HEK293T (cell line): ENCODE data around the gene JAM2.

Source experiments
- CTCF ChIA-PET: fragments of 350-600 bp; formaldehyde crosslinking; extraction: SDS; loops from one replicate; lab custom pipeline; 2021; ENCODE audit warnings: antibody characterized with exemption, inconsistent platforms; lab: Yijun Ruan, JAX
- POLR2A ChIA-PET: fragments of 350-600 bp; formaldehyde crosslinking; extraction: SDS; loops from one replicate; lab custom pipeline; 2020; ENCODE audit warnings: antibody characterized with exemption, inconsistent platforms; lab: Yijun Ruan, JAX
- DNase-seq: peaks from one replicate; pipeline ENCODE4 v3.0.0; 2012; ENCODE audit warnings: mixed read lengths; ENCODE audit errors: extremely low spot score
- ARNT ChIP-seq: fragments of 450-650 bp; IDR thresholded peaks from 2 replicates; pipeline ENCODE4 v1.6.1; 2017; ENCODE audit warnings: mild to moderate bottlenecking
- BHLHE40 ChIP-seq: fragments of 450-650 bp; IDR thresholded peaks from 2 replicates; pipeline ENCODE4 v1.6.1; 2016; ENCODE audit warnings: mild to moderate bottlenecking, moderate library complexity, borderline replicate concordance
- CTBP1 ChIP-seq: fragments of 450-650 bp; IDR thresholded peaks from 2 replicates; pipeline ENCODE4 v1.6.1; 2016; ENCODE audit warnings: borderline replicate concordance
- ELF4 ChIP-seq: fragments of 450-650 bp; IDR thresholded peaks from 2 replicates; pipeline ENCODE4 v1.6.1; 2017; ENCODE audit warnings: antibody characterized with exemption
- FOXA1 ChIP-seq: fragments of 450-650 bp; IDR thresholded peaks from 2 replicates; pipeline ENCODE4 v1.6.1; 2016; ENCODE audit warnings: mild to moderate bottlenecking
- FOXK2 ChIP-seq: fragments of 450-650 bp; IDR thresholded peaks from 2 replicates; pipeline ENCODE4 v1.6.1; 2016; ENCODE audit warnings: mild to moderate bottlenecking
- FOXM1 ChIP-seq: fragments of 450-650 bp; IDR thresholded peaks from 2 replicates; pipeline ENCODE4 v1.6.1; 2017; ENCODE audit warnings: mild to moderate bottlenecking, borderline replicate concordance
- HDGF ChIP-seq: fragments of 450-650 bp; IDR thresholded peaks from 2 replicates; pipeline ENCODE4 v1.6.1; 2017; ENCODE audit warnings: antibody characterized with exemption, borderline replicate concordance
- L3MBTL2 ChIP-seq: fragments of 450-650 bp; conservative IDR thresholded peaks from 2 replicates; pipeline ENCODE4 v1.6.1; 2016; ENCODE audit warnings: mild to moderate bottlenecking
- LEF1 ChIP-seq: fragments of 450-650 bp; IDR thresholded peaks from 2 replicates; pipeline ENCODE4 v1.6.1; 2017; ENCODE audit warnings: mild to moderate bottlenecking, borderline replicate concordance
- NFRKB ChIP-seq: fragments of 450-650 bp; IDR thresholded peaks from 2 replicates; pipeline ENCODE4 v1.6.1; 2016; ENCODE audit warnings: mild to moderate bottlenecking, moderate library complexity
- PKNOX1 ChIP-seq: fragments of 450-650 bp; IDR thresholded peaks from 2 replicates; pipeline ENCODE4 v1.6.1; 2016
- SP1 ChIP-seq: fragments of 450-650 bp; IDR thresholded peaks from 2 replicates; pipeline ENCODE4 v1.6.1; 2017
- SUZ12 ChIP-seq: fragments of 450-650 bp; IDR thresholded peaks from 2 replicates; pipeline ENCODE4 v1.6.1; 2016; ENCODE audit warnings: mild to moderate bottlenecking
- TARDBP ChIP-seq: fragments of 450-650 bp; IDR thresholded peaks from 2 replicates; pipeline ENCODE4 v1.6.1; 2016
- ZNF384 ChIP-seq: fragments of 450-650 bp; IDR thresholded peaks from 2 replicates; pipeline ENCODE4 v1.6.1; 2016

JAM2 gene

DNA sequence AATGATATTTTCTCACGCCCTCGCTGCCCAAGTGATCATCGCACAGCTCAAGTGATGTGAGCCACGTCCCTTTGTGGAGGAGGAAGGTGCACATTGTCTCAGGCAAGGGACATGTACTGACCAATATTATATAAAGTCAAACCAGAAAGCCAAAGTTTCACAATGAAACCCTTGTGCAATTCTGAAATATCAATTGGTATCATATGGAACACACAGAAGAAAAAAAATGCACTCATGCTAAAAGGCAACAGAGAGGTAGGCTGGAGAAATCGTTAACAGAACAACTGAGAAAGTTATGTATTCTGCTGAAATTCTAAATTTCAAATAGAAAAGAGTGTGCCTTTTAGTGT, 1.9 kb downstream of the JAM2 start:
- CTCF ChIA-PET: no interaction called here
- TF ChIP-seq FOXM1: no peak
- no peak for TF ChIP-seq TARDBP
- no peak for TF ChIP-seq ARNT
- no peak for TF ChIP-seq ELF4
- TF ChIP-seq LEF1: no peak
- no peak for TF ChIP-seq HDGF
- TF ChIP-seq PKNOX1: no peak
- TF ChIP-seq SUZ12: no peak
- no peak for TF ChIP-seq SP1
- no peak for TF ChIP-seq NFRKB
- TF ChIP-seq ZNF384: no peak
- no peak for TF ChIP-seq BHLHE40
- no peak for TF ChIP-seq FOXK2
- no peak for TF ChIP-seq FOXA1
- TF ChIP-seq L3MBTL2: no peak
- no peak for TF ChIP-seq CTBP1
- no peak for DNase-seq
- POLR2A ChIA-PET: interaction anchor here (0.8 to 1.3 kb wide), 3 partner anchors 9 to 19 kb away, joined by 3 to 4 read pairs (median 3); no protein-coding TSS in a partner anchor

GRCh38 chr21:25643486-25643885, 4.4 kb downstream of the JAM2 start:
- ChIA-PET POLR2A (no interaction called here), CTCF (no interaction called here)
- no peak for TF ChIP-seq ARNT
- TF ChIP-seq ZNF384: no peak
- no peak for TF ChIP-seq TARDBP
- TF ChIP-seq PKNOX1: no peak
- no peak for TF ChIP-seq FOXA1
- TF ChIP-seq BHLHE40: no peak
- TF ChIP-seq FOXM1: no peak
- no peak for TF ChIP-seq CTBP1
- no peak for TF ChIP-seq FOXK2
- no peak for TF ChIP-seq NFRKB
- TF ChIP-seq SP1: no peak
- TF ChIP-seq L3MBTL2: no peak
- no peak for TF ChIP-seq LEF1
- TF ChIP-seq HDGF: no peak
- TF ChIP-seq ELF4: no peak
- TF ChIP-seq SUZ12: no peak
- DNase-seq: no peak

DNA sequence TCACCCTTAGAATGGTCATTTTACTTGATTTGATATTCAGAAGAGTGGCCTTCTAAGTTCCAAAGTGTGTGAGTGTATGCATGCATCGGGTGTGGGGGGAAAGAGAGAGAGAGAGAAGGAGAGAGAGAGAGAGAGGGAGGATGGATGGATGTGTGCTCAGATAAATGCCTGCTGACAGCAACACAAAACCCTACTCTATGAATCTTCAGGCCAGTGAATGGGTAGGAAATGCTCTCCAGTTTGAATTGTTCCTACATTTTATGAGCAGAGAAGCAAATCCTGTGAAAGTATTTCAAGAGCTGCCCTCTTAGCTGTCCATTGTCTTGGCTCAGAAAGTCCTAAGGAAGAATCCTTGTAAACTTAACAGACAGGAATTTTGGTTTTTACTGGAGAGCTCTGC, 7.4 kb downstream of the JAM2 start:
- DNase-seq: no peak
- ChIA-PET POLR2A (no interaction called here), CTCF (no interaction called here)
- TF ChIP-seq BHLHE40: no peak

GRCh38 chr21:25647647-25648046, 8.6 kb downstream of the JAM2 start:
- ChIA-PET POLR2A (no interaction called here), CTCF (no interaction called here)
- DNase-seq: no peak
- TF ChIP-seq ZNF384 (no peak), PKNOX1 (no peak), L3MBTL2 (no peak), BHLHE40 (no peak), LEF1 (no peak), ELF4 (no peak), TARDBP (no peak), NFRKB (no peak), ARNT (no peak), SP1 (no peak), FOXA1 (no peak), SUZ12 (no peak), FOXK2 (no peak), CTBP1 (no peak)

DNA sequence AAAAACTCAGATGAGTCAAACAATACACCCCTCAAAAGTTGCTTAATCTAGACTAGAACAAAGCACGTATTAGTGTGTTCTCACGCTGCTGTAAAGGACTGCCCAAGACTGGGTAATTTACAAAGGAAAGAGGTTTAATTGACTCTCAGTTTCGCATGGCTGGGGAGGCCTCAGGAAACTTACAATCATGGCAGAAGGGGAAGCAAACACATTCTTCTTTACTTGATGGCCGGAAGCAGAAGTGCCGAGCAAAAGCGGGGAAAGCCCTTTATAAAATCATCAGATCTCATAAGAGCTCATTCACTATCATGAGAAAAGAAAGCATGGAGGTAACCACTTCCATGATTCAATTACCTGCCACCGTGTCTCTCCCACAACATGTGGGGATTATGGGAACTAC, 10.1 kb downstream of the JAM2 start:
- no peak for TF ChIP-seq NFRKB
- TF ChIP-seq SP1: no peak
- no peak for TF ChIP-seq LEF1
- no peak for TF ChIP-seq BHLHE40
- TF ChIP-seq ARNT: no peak
- no peak for TF ChIP-seq ZNF384
- no peak for TF ChIP-seq L3MBTL2
- TF ChIP-seq ELF4: no peak
- TF ChIP-seq FOXK2: no peak
- TF ChIP-seq FOXA1: no peak
- no peak for TF ChIP-seq HDGF
- no peak for DNase-seq
- CTCF ChIA-PET: no interaction called here
- POLR2A ChIA-PET: no interaction called here

- CTCF ChIA-PET: no interaction called here
- DNase-seq: no peak
- TF ChIP-seq FOXM1 (no peak), BHLHE40 (no peak)
- POLR2A ChIA-PET: no interaction called here
These were observed 17.4 kb downstream of the JAM2 start for GRCh38 chr21:25656412-25656811.

DNA sequence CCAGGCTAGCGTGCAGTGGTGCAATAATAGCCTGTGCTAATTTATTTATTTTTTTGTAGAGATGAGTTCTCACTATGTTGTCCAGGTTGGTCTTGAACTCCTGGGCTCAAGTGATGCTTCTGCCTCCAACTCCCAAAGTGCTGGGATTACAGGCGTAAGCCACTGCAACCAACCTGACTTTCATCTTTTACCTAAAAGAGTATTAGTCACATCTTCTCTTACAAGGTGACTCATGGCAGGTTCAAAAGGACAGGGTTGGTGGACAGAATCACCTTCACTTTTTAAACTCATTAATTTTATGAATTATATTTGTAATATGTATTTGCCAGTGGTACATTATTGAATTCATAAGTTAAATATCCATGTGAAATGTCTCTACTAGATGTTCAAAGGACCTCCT, 18.1 kb downstream of the JAM2 start:
- no peak for DNase-seq
- ChIA-PET CTCF (no interaction called here), POLR2A (no interaction called here)
- TF ChIP-seq PKNOX1 (no peak), FOXM1 (no peak), ZNF384 (no peak), BHLHE40 (no peak), FOXA1 (no peak), LEF1 (no peak), SP1 (no peak), CTBP1 (no peak), NFRKB (no peak), ELF4 (no peak), FOXK2 (no peak), ARNT (no peak)
